ENCODE results near the gene SLC9A7.

DNA sequence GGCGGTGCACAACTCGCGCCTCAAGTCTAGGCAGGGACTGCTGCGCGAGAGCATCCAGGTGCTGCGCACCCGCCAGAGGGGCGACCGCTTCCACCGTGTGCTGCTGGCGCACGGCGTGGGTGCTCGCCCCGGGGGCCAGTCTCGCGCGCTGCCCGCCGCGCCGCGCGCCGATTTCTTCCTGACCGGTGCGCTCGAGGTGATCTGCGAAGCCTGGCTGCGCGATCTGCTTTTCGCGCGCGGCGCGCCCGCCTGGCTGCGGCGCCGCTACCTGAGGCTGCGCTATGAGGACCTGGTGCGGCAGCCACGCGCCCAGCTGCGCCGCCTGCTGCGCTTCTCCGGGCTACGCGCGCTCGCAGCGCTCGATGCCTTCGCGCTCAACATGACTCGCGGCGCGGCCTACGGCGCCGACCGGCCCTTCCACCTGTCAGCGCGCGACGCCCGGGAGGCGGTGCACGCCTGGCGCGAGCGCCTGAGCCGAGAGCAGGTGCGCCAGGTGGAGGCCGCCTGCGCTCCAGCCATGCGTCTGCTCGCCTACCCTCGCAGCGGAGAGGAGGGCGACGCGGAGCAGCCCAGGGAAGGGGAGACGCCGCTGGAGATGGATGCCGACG, 184.0 kb downstream of the SLC9A7 start:
- TF ChIP-seq POLR2AphosphoS5 (IDR thresholded peaks at IDR 0.05; ENCODE audit: low read depth, low read length) = no peak
- TF ChIP-seq POLR2A (IDR thresholded peaks at IDR 0.05; ENCODE audit: low read depth, low read length) = no peak
- TF ChIP-seq TAF1 (IDR thresholded peaks at IDR 0.05; ENCODE audit: low read depth, low read length) = no peak
- TF ChIP-seq PAX5 (IDR thresholded peaks at IDR 0.05; ENCODE audit: insufficient read depth, low read length, severe bottlenecking) = no peak

All from GM12891 (cell line).